Activated CD8-positive, alpha-beta T cell treated with anti-CD3 and anti-CD28 coated beads, Interleukin-2, amount 10 ng/mL, durations not matched to agents 7 days and 5 days (primary cell): Measurements from ENCODE around the gene SPP2. TPM values are rescaled to one million over a fixed set of nuclear protein-coding genes. Genes with fewer than 3 reads are reported as not detected.
A peak's percentile ranks its signal among the peaks of the same experiment; 100 is the strongest.

Experiments used
- ATAC-seq: fragments of 150-1000 bp; cut with Tn5 transposase; one replicate; pipeline ENCODE4 v1.10.0; 2021; ENCODE audit warnings: moderate library complexity
- CTCF ChIA-PET: fragments of 350-600 bp; sonication (Branson Sonifier 250); formaldehyde crosslinking; loops from one replicate; lab custom pipeline; 2021; ENCODE audit warnings: antibody characterized with exemption; lab: Charles Lee
- POLR2A ChIA-PET: fragments of 350-600 bp; sonication (Branson Sonifier 250); formaldehyde crosslinking; loops from one replicate; lab custom pipeline; 2021; ENCODE audit warnings: antibody characterized with exemption; lab: Charles Lee
- DNase-seq: peaks from one replicate; pipeline ENCODE4 v3.0.0-alpha.2; 2020
- H3K27ac Mint-ChIP-seq: one replicate; pipeline ENCODE4 v1.8.0; 2021; ENCODE audit warnings: mild to moderate bottlenecking, mixed read lengths
- H3K27me3 Mint-ChIP-seq: one replicate; pipeline ENCODE4 v1.8.0; 2021; ENCODE audit warnings: low read depth, mixed read lengths
- H3K36me3 Mint-ChIP-seq: one replicate; pipeline ENCODE4 v1.8.0; 2021; ENCODE audit warnings: low read depth, mixed read lengths
- H3K4me1 Mint-ChIP-seq: one replicate; pipeline ENCODE4 v1.8.0; 2021; ENCODE audit warnings: low read depth, mixed read lengths
- H3K4me3 Mint-ChIP-seq: one replicate; pipeline ENCODE4 v1.8.0; 2021; ENCODE audit warnings: mild to moderate bottlenecking, mixed read lengths
- H3K9me3 Mint-ChIP-seq: one replicate; pipeline ENCODE4 v1.8.0; 2022; ENCODE audit warnings: mixed read lengths; ENCODE audit not compliant: insufficient read depth
- total RNA-seq, 2 experiments: library from RNA; stranded (reverse); gene quantifications; one replicate each; pipeline ENCODE4 v1.2.3, GENCODE V29; 2021

The SPP2 gene
- total RNA-seq, 2 experiments from 2014 or later = not detected

GRCh38 chr2:234099266-234099665 is 48.8 kb downstream of the SPP2 start:
- CTCF ChIA-PET = interaction anchor here (4.2 kb wide), 1 partner anchor 110 kb away, joined by 17 read pairs; no protein-coding TSS in a partner anchor
- POLR2A ChIA-PET = no interaction called here
- peaks cover 4% of the 10 kb centered on the region for H3K9me3 Mint-ChIP-seq
- peaks cover 38% of the 10 kb centered on the region for H3K4me1 Mint-ChIP-seq
- no peak overlapping the region for H3K4me3 Mint-ChIP-seq
- H3K27me3 Mint-ChIP-seq = peaks cover 3% of the 10 kb centered on the region
- DNase-seq (no peak), ATAC-seq (no peak)
- H3K36me3 Mint-ChIP-seq = peaks cover 6% of the 10 kb centered on the region
- H3K27ac Mint-ChIP-seq = no peak overlapping the region

GRCh38 chr2:234100686-234101085 is 50.2 kb downstream of the SPP2 start:
- Mint-ChIP-seq H3K9me3 (peaks cover 4% of the 10 kb centered on the region), H3K27me3 (peaks cover 3% of the 10 kb centered on the region), H3K27ac (peak overlapping the region; percentile 69), H3K36me3 (peaks cover 6% of the 10 kb centered on the region), H3K4me3 (no peak overlapping the region), H3K4me1 (peaks cover 38% of the 10 kb centered on the region)
- ATAC-seq = peak; percentile 56
- peak; percentile 54 for DNase-seq
- POLR2A ChIA-PET = no interaction called here
- CTCF ChIA-PET = interaction anchor here (1.3 to 4.2 kb wide), 3 partner anchors 35 to 191 kb away, joined by 3 to 17 read pairs (median 4); no protein-coding TSS in a partner anchor

DNA sequence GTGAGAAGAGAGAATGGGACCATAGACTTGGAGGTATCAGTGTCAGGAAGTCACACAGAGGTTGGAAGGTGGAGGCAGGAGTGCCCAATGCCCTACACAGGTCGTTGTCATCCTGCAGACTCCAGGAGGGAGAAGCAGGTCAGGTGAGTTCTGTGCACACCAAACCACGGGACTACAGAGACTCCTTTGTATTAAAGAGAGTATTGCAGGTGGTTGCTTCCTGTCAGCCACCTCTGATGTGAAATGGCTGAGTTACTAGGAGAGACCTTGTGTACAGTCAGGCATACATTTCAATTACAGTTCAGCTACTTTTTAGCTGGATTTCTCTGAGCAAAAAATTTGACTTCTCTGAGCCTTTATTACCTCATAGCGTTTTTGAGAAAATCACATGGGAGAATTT is 51.6 kb downstream of the SPP2 start:
- Mint-ChIP-seq H3K4me3 (no peak overlapping the region), H3K27me3 (peaks cover 5% of the 10 kb centered on the region), H3K27ac (no peak overlapping the region), H3K9me3 (peaks cover 4% of the 10 kb centered on the region), H3K36me3 (peaks cover 6% of the 10 kb centered on the region), H3K4me1 (peaks cover 38% of the 10 kb centered on the region)
- POLR2A ChIA-PET = no interaction called here
- CTCF ChIA-PET = interaction anchor here (0.7 to 4.2 kb wide), 5 partner anchors 13 to 400 kb away, joined by 3 to 17 read pairs (median 4); no protein-coding TSS in a partner anchor
- ATAC-seq (peak; percentile 74), DNase-seq (peak; percentile 46)

GRCh38 chr2:234107861-234108260 is 57.4 kb downstream of the SPP2 start:
- peaks cover under 1% of the 10 kb centered on the region for H3K4me1 Mint-ChIP-seq
- H3K9me3 Mint-ChIP-seq = no peaks in the 10 kb centered on the region
- H3K36me3 Mint-ChIP-seq = no peaks in the 10 kb centered on the region
- no peak overlapping the region for H3K4me3 Mint-ChIP-seq
- no peak overlapping the region for H3K27ac Mint-ChIP-seq
- ChIA-PET CTCF (no interaction called here), POLR2A (no interaction called here)
- ATAC-seq (no peak), DNase-seq (no peak)
- H3K27me3 Mint-ChIP-seq = peaks cover 13% of the 10 kb centered on the region

DNA sequence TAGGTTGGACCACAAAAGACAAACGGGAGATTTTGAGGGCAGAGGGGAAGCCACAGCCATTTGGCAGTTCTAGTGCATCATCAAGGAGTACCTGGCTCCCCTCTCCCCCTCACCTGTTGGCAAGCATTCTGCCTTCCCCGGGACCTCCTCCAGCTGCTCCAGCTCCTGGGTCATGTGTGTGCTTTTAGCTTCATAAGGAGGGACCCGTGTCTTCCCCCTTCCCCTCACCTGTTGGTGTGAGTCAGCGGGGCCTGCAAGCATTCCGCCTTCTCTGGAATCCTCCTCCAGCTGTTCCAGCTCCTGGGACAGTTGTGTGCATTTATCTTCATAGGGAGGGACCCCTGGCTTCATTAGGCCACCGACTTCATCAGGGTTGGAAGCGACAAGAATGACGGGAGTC is 58.8 kb downstream of the SPP2 start:
- POLR2A ChIA-PET = no interaction called here
- Mint-ChIP-seq H3K36me3 (no peaks in the 10 kb centered on the region), H3K27me3 (peaks cover 18% of the 10 kb centered on the region), H3K4me1 (no peaks in the 10 kb centered on the region), H3K27ac (no peak overlapping the region), H3K9me3 (no peaks in the 10 kb centered on the region), H3K4me3 (no peak overlapping the region)
- DNase-seq = no peak
- no peak for ATAC-seq
- CTCF ChIA-PET = interaction anchor here (0.6 to 0.7 kb wide), 2 partner anchors 15 to 419 kb away, joined by 3 read pairs; no protein-coding TSS in a partner anchor

GRCh38 chr2:234110219-234110618 is 59.7 kb downstream of the SPP2 start:
- Mint-ChIP-seq H3K9me3 (no peaks in the 10 kb centered on the region), H3K4me3 (no peak overlapping the region), H3K27me3 (peaks cover 18% of the 10 kb centered on the region), H3K36me3 (no peaks in the 10 kb centered on the region), H3K27ac (no peak overlapping the region), H3K4me1 (no peaks in the 10 kb centered on the region)
- POLR2A ChIA-PET = no interaction called here
- no peak for ATAC-seq
- CTCF ChIA-PET = no interaction called here
- DNase-seq = no peak

GRCh38 chr2:234111523-234111922 is 61.0 kb downstream of the SPP2 start:
- CTCF ChIA-PET = interaction anchor here (0.9 to 1.0 kb wide), 2 partner anchors 183 to 343 kb away, joined by 3 read pairs; no protein-coding TSS in a partner anchor
- Mint-ChIP-seq H3K9me3 (no peaks in the 10 kb centered on the region), H3K27me3 (peaks cover 22% of the 10 kb centered on the region), H3K4me1 (no peaks in the 10 kb centered on the region), H3K36me3 (no peaks in the 10 kb centered on the region), H3K27ac (no peak overlapping the region), H3K4me3 (no peak overlapping the region)
- DNase-seq (no peak), ATAC-seq (no peak)
- POLR2A ChIA-PET = no interaction called here

- Mint-ChIP-seq H3K4me3 (no peak overlapping the region), H3K4me1 (no peaks in the 10 kb centered on the region), H3K27me3 (peaks cover 31% of the 10 kb centered on the region), H3K9me3 (no peaks in the 10 kb centered on the region), H3K36me3 (no peaks in the 10 kb centered on the region), H3K27ac (no peak overlapping the region)
- no peak for DNase-seq
- ChIA-PET POLR2A (no interaction called here), CTCF (interaction anchor here (1.3 to 1.6 kb wide), 2 partner anchors 20 to 188 kb away, joined by 3 to 6 read pairs; no protein-coding TSS in a partner anchor)
- ATAC-seq = no peak
Measured at GRCh38 chr2:234116010-234116409, 65.5 kb downstream of the SPP2 start.

- Mint-ChIP-seq H3K27me3 (peaks cover 13% of the 10 kb centered on the region), H3K27ac (no peak overlapping the region), H3K4me1 (no peaks in the 10 kb centered on the region), H3K9me3 (no peaks in the 10 kb centered on the region), H3K36me3 (no peaks in the 10 kb centered on the region), H3K4me3 (no peak overlapping the region)
- ChIA-PET CTCF (interaction anchor here (1.0 kb wide), 1 partner anchor 13 kb away, joined by 3 read pairs; no protein-coding TSS in a partner anchor), POLR2A (no interaction called here)
- DNase-seq = no peak
- ATAC-seq = no peak
Measured at GRCh38 chr2:234121999-234122398, 71.5 kb downstream of the SPP2 start.

DNA sequence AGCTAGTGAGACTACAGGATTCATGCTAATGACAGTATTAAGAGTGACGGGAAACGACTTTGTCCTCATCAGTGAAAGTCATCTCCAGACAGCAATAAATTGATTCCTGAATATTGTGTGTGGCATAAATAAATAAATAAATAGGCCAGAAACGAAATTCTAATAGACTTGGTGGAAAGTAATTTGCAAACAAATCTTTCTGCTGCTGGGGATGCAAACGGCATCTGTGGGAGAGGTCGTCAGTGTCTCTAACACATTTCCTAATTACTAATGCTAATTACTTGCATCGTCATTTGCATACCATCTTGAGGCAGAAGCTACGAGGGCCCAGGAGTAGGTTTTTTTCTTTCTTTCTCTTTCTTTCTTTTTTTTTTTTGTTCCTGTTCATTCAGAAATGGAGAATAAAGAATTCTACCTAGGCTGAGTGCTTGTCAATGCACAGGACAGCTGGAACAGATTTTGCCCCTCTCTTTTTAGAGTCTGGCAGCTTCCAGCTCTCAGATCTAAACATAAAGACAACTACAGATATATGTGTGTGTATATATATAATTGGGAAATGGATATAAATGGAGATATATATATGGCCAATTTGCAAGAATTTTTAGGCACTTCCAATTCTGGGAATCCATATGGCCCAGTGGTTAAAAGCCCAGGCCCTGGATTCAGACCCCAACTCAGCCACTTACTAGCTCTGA is 75.1 kb downstream of the SPP2 start:
- no peak overlapping the region for H3K27ac Mint-ChIP-seq
- no peaks in the 10 kb centered on the region for H3K4me1 Mint-ChIP-seq
- POLR2A ChIA-PET = no interaction called here
- DNase-seq (peak; percentile 7), ATAC-seq (no peak)
- CTCF ChIA-PET = interaction anchor here (1.1 kb wide), 1 partner anchor 420 kb away, joined by 3 read pairs; no protein-coding TSS in a partner anchor
- no peaks in the 10 kb centered on the region for H3K9me3 Mint-ChIP-seq
- H3K27me3 Mint-ChIP-seq = peaks cover 4% of the 10 kb centered on the region
- H3K4me3 Mint-ChIP-seq = no peak overlapping the region
- H3K36me3 Mint-ChIP-seq = no peaks in the 10 kb centered on the region

DNA sequence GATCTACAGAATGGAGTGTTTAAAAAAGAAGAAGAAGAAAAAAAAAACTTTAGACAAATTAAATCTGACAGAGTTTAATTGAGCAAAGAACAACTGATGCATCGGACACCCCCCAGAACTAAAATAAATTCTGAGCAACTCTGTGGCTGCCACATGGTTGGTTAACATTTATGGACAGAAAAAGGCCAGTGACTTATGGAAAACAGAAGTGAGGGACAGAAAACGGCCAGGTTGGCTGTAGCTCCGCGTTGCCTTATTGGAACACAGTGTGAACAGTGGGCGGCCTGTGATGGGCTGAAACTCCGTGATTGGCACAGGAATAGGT is 75.6 kb downstream of the SPP2 start:
- Mint-ChIP-seq H3K4me1 (no peaks in the 10 kb centered on the region), H3K9me3 (no peaks in the 10 kb centered on the region), H3K27me3 (peaks cover 4% of the 10 kb centered on the region), H3K36me3 (no peaks in the 10 kb centered on the region), H3K4me3 (no peak overlapping the region), H3K27ac (no peak overlapping the region)
- CTCF ChIA-PET = interaction anchor here (1.1 kb wide), 1 partner anchor 419 kb away, joined by 3 read pairs; no protein-coding TSS in a partner anchor
- DNase-seq = peak; percentile 9
- POLR2A ChIA-PET = no interaction called here
- no peak for ATAC-seq
